H1 (cell line): ENCODE measurements around the gene MXD3. TPM values are rescaled to one million over a fixed set of nuclear protein-coding genes. Genes with fewer than 3 reads are reported as not detected.

Experiments used
- CBX8 ChIP-seq: fragments of 300-800, 300-1000 bp; sonication (generic); IDR thresholded peaks from 2 replicates; pipeline ENCODE4 v1.7.1; 2016; ENCODE audit warnings: low read depth, low read length, borderline replicate concordance
- CEBPB ChIP-seq: IDR thresholded peaks from 2 replicates; pipeline ENCODE4 v1.6.1; 2012; ENCODE audit warnings: low read depth, low read length
- CREB1 ChIP-seq: IDR thresholded peaks from 2 replicates; pipeline ENCODE4 v1.6.1; 2012; ENCODE audit warnings: inconsistent platforms
- FOSL1 ChIP-seq: IDR thresholded peaks from 2 replicates; pipeline ENCODE4 v1.6.1; 2011; ENCODE audit warnings: mild to moderate bottlenecking, low read depth, low read length, moderate library complexity; ENCODE audit not compliant: insufficient read depth
- HDAC6 ChIP-seq: IDR thresholded peaks from one replicate; pipeline ENCODE4 v1.7.1; 2012; ENCODE audit warnings: low read depth, mild to moderate bottlenecking, inconsistent platforms, low read length, moderate library complexity
- JUN ChIP-seq: IDR thresholded peaks from 2 replicates; pipeline ENCODE4 v1.6.1; 2011; ENCODE audit warnings: low read depth, mild to moderate bottlenecking, improper control_type of control experiment, low read length
- KDM1A ChIP-seq: fragments of 200-600, 300-600 bp; sonication (generic); IDR thresholded peaks from 2 replicates; pipeline ENCODE4 v1.7.1; 2016; ENCODE audit warnings: mild to moderate bottlenecking, low read length, borderline replicate concordance
- PHF8 ChIP-seq: fragments of 200-600 bp; sonication (generic); conservative IDR thresholded peaks from 2 replicates; pipeline ENCODE4 v1.7.1; 2012; ENCODE audit warnings: low read depth, mild to moderate bottlenecking, inconsistent platforms, low read length, moderate library complexity
- TAF7 ChIP-seq: optimal IDR thresholded peaks from 2 replicates; pipeline ENCODE3; 2011; ENCODE audit warnings: low read depth, mild to moderate bottlenecking, inconsistent platforms, low read length, moderate library complexity, borderline replicate concordance
- TCF12 ChIP-seq: IDR thresholded peaks from 2 replicates; pipeline ENCODE4 v1.6.1; 2011; ENCODE audit warnings: low read depth, mild to moderate bottlenecking, low read length
- polyA plus RNA-seq, 7 experiments: library from polyadenylated mRNA; depleted of rRNA in 3 of 7; stranded (reverse) in 5 of 7; unstranded in 2 of 7; fragments of >200 nt in 5 of 7; fragments of 200-250 nt in 2 of 7; gene quantifications; 1 replicate in 5 of 7; 2 replicates in 1 of 7; 4 replicates in 1 of 7; pipeline versions ENCODE4 v1.2.1 to v1.2.3, GENCODE V29; 2011 to 2013; ENCODE audit warnings: missing spikeins in 2 of 7, mixed read lengths in 2 of 7
- total RNA-seq: library from RNA; stranded (reverse); fragmentation: NEBNext Ultra II Directional; extraction: Animal tissue kit (Norgen Biotek cat#: 25700); gene quantifications from 2 replicates; pipeline ENCODE4 v1.2.1, GENCODE V29; 2021
- TF ChIP-seq, protein P1 (sequence below): fragments of 300-600 bp; sonication (generic); IDR thresholded peaks from 2 replicates; pipeline ENCODE4 v1.7.1; 2012; ENCODE audit warnings: low read length, moderate library complexity, mild to moderate bottlenecking, inconsistent platforms; ENCODE audit not compliant: insufficient replicate concordance

Gene MXD3
- total and polyA plus RNA-seq, 2 of the 8 experiments (the other 6 are each of a cell fraction or from before 2014, with no cell fraction given) = 6.5 to 7.7 TPM

DNA sequence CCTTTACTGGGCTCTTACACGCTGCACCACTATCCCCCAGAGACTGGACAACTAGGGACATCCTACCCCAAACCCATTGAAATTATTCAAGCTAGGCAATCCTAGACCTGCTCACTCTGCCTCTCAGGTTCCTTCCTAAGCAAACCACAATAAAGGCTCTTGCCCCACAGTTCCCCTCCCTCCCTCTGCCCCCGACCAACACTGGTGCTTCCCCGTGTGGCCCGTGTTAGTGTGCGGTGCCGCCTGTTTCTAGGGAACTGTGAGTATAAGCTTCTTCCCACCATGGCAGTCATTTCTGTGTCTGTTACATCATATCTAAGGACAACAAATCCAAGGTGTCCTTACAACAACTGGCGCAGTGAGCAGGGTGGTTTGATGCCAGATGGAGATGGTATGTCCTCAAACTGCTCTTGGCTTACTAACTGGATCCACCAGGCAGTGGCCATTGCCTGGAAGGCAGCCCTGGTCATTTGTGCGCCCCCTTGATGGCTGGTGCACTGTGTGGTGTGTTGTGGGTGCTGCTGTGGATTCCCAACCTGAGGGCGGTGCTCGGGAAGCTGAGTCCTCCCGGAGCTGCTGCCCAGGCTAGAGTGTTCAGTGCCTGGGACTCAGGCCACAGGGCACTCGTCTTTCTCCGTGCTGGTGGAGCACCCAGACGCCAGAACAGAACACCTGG is 8.4 kb upstream of the MXD3 start (continued):
- TF ChIP-seq, protein P1, sequence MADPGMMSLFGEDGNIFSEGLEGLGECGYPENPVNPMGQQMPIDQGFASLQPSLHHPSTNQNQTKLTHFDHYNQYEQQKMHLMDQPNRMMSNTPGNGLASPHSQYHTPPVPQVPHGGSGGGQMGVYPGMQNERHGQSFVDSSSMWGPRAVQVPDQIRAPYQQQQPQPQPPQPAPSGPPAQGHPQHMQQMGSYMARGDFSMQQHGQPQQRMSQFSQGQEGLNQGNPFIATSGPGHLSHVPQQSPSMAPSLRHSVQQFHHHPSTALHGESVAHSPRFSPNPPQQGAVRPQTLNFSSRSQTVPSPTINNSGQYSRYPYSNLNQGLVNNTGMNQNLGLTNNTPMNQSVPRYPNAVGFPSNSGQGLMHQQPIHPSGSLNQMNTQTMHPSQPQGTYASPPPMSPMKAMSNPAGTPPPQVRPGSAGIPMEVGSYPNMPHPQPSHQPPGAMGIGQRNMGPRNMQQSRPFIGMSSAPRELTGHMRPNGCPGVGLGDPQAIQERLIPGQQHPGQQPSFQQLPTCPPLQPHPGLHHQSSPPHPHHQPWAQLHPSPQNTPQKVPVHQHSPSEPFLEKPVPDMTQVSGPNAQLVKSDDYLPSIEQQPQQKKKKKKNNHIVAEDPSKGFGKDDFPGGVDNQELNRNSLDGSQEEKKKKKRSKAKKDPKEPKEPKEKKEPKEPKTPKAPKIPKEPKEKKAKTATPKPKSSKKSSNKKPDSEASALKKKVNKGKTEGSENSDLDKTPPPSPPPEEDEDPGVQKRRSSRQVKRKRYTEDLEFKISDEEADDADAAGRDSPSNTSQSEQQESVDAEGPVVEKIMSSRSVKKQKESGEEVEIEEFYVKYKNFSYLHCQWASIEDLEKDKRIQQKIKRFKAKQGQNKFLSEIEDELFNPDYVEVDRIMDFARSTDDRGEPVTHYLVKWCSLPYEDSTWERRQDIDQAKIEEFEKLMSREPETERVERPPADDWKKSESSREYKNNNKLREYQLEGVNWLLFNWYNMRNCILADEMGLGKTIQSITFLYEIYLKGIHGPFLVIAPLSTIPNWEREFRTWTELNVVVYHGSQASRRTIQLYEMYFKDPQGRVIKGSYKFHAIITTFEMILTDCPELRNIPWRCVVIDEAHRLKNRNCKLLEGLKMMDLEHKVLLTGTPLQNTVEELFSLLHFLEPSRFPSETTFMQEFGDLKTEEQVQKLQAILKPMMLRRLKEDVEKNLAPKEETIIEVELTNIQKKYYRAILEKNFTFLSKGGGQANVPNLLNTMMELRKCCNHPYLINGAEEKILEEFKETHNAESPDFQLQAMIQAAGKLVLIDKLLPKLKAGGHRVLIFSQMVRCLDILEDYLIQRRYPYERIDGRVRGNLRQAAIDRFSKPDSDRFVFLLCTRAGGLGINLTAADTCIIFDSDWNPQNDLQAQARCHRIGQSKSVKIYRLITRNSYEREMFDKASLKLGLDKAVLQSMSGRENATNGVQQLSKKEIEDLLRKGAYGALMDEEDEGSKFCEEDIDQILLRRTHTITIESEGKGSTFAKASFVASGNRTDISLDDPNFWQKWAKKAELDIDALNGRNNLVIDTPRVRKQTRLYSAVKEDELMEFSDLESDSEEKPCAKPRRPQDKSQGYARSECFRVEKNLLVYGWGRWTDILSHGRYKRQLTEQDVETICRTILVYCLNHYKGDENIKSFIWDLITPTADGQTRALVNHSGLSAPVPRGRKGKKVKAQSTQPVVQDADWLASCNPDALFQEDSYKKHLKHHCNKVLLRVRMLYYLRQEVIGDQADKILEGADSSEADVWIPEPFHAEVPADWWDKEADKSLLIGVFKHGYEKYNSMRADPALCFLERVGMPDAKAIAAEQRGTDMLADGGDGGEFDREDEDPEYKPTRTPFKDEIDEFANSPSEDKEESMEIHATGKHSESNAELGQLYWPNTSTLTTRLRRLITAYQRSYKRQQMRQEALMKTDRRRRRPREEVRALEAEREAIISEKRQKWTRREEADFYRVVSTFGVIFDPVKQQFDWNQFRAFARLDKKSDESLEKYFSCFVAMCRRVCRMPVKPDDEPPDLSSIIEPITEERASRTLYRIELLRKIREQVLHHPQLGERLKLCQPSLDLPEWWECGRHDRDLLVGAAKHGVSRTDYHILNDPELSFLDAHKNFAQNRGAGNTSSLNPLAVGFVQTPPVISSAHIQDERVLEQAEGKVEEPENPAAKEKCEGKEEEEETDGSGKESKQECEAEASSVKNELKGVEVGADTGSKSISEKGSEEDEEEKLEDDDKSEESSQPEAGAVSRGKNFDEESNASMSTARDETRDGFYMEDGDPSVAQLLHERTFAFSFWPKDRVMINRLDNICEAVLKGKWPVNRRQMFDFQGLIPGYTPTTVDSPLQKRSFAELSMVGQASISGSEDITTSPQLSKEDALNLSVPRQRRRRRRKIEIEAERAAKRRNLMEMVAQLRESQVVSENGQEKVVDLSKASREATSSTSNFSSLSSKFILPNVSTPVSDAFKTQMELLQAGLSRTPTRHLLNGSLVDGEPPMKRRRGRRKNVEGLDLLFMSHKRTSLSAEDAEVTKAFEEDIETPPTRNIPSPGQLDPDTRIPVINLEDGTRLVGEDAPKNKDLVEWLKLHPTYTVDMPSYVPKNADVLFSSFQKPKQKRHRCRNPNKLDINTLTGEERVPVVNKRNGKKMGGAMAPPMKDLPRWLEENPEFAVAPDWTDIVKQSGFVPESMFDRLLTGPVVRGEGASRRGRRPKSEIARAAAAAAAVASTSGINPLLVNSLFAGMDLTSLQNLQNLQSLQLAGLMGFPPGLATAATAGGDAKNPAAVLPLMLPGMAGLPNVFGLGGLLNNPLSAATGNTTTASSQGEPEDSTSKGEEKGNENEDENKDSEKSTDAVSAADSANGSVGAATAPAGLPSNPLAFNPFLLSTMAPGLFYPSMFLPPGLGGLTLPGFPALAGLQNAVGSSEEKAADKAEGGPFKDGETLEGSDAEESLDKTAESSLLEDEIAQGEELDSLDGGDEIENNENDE = no peak
- TF ChIP-seq KDM1A = no peak
- TF ChIP-seq FOSL1 = no peak
- no peak for TF ChIP-seq HDAC6
- TF ChIP-seq CBX8 = no peak
- no peak for TF ChIP-seq JUN
- TF ChIP-seq PHF8 = no peak
- TF ChIP-seq CREB1 = no peak
- no peak for TF ChIP-seq TAF7
- TF ChIP-seq CEBPB = no peak
- no peak for TF ChIP-seq TCF12
